HEK293 (cell line): ENCODE measurements around the gene SNX20.
A peak's percentile ranks its signal among the peaks of the same experiment; 100 is the strongest.

ENCODE experiments used
- FEZF1 ChIP-seq: fragments of 450-650 bp; formaldehyde crosslinking; IDR thresholded peaks from 2 replicates; pipeline ENCODE4 v1.5.1; 2016; ENCODE audit warnings: missing biosample characterization, missing genetic modification characterization
- MYNN ChIP-seq: fragments of 450-650 bp; formaldehyde crosslinking; IDR thresholded peaks from 2 replicates; pipeline ENCODE4 v1.5.1; 2016; ENCODE audit warnings: missing biosample characterization, missing genetic modification characterization, borderline replicate concordance
- PRDM1 ChIP-seq: fragments of 450-650 bp; formaldehyde crosslinking; IDR thresholded peaks from 2 replicates; pipeline ENCODE4; 2016; ENCODE audit warnings: missing biosample characterization, missing genetic modification characterization
- SP2 ChIP-seq: fragments of 450-650 bp; formaldehyde crosslinking; IDR thresholded peaks from 2 replicates; pipeline ENCODE4 v1.5.1; 2016; ENCODE audit warnings: missing biosample characterization, missing genetic modification characterization
- YY1 ChIP-seq: fragments of 450-650 bp; formaldehyde crosslinking; IDR thresholded peaks from 2 replicates; pipeline ENCODE4 v1.5.1; 2018; ENCODE audit warnings: missing biosample characterization, missing genetic modification characterization
- ZFP37 ChIP-seq: fragments of 450-650 bp; formaldehyde crosslinking; IDR thresholded peaks from 2 replicates; pipeline ENCODE4 v1.5.1; 2016; ENCODE audit warnings: missing biosample characterization, missing genetic modification characterization
- ZNF335 ChIP-seq: fragments of 450-650 bp; formaldehyde crosslinking; conservative IDR thresholded peaks from 2 replicates; pipeline ENCODE4 v1.5.1; 2016; ENCODE audit warnings: missing biosample characterization, missing genetic modification characterization
- ZNF777 ChIP-seq: fragments of 450-650 bp; formaldehyde crosslinking; IDR thresholded peaks from 2 replicates; pipeline ENCODE4 v1.5.1; 2017; ENCODE audit warnings: missing biosample characterization, missing genetic modification characterization, borderline replicate concordance
- TF ChIP-seq, protein P1 (sequence below): fragments of 450-650 bp; formaldehyde crosslinking; IDR thresholded peaks from 2 replicates; pipeline ENCODE4 v1.5.1; 2016; ENCODE audit warnings: missing biosample characterization, missing genetic modification characterization

DNA sequence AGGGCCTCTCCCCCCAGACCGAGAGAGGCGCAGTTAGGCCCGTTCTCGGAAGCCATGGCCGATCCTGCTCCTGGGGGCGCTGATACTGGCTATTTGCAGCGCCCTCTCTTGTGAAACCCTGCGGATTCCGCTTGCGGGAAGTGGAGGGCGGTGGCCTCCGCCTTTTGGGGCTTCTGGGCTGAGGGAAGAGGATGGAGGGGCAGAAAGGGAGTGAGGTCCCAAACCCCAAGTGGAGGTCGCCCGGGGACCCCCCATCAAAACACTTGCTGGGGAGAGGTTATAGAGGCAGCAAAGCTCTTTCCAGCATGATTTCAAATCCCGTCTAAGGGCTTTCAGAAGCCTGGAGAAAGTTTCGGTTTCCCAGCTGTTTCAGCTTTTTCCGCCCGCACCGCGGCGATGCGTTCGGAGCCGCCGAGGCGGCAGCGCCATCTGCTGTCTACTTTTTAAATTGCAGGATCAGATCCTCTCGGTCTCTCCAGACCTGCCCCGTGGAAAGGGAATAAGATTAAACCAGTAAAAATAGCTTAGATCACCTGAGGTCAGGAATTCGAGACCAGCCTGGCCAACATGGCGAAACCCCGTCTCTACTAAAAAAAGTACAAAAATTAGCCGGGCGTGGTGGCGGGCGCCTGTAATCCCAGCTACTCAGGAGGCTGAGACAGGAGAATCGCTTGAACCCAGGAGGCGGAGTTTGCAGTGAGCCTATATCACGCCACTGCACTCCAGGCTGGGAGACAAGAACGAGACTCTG is 15.8 kb downstream of the SNX20 start:
- TF ChIP-seq FEZF1 (no peak), PRDM1 (tag by site-specific recombination) (peak; percentile 57; the same call in 1 of the 2 replicates), ZFP37 (tag by site-specific recombination) (no peak), MYNN (tag by site-specific recombination) (no peak), SP2 (no peak), YY1 (tag by site-specific recombination) (no peak), ZNF335 (tag by site-specific recombination) (peak; percentile 26; the same call in 1 of the 2 replicates), ZNF777 (tag by site-specific recombination) (no peak)
- TF ChIP-seq, protein P1, sequence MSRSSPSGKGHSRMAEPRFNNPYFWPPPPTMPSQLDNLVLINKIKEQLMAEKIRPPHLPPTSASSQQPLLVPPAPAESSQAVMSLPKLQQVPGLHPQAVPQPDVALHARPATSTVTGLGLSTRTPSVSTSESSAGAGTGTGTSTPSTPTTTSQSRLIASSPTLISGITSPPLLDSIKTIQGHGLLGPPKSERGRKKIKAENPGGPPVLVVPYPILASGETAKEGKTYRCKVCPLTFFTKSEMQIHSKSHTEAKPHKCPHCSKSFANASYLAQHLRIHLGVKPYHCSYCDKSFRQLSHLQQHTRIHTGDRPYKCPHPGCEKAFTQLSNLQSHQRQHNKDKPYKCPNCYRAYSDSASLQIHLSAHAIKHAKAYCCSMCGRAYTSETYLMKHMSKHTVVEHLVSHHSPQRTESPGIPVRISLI (tag by site-specific recombination): no peak
